CD4-positive, alpha-beta T cell treated with Interleukin-17A for 1 hour (primary cell): ENCODE data around the gene ARHGAP25.

ENCODE experiments used
- DNase-seq: peaks from one replicate; pipeline ENCODE4 v3.0.0-alpha.2; 2020

The ARHGAP25 gene, protein sequence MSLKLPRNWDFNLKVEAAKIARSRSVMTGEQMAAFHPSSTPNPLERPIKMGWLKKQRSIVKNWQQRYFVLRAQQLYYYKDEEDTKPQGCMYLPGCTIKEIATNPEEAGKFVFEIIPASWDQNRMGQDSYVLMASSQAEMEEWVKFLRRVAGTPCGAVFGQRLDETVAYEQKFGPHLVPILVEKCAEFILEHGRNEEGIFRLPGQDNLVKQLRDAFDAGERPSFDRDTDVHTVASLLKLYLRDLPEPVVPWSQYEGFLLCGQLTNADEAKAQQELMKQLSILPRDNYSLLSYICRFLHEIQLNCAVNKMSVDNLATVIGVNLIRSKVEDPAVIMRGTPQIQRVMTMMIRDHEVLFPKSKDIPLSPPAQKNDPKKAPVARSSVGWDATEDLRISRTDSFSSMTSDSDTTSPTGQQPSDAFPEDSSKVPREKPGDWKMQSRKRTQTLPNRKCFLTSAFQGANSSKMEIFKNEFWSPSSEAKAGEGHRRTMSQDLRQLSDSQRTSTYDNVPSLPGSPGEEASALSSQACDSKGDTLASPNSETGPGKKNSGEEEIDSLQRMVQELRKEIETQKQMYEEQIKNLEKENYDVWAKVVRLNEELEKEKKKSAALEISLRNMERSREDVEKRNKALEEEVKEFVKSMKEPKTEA

GRCh38 chr2:68734688-68735525, at the start of gene ARHGAP25:
Gene ARHGAP25, plus strand, starts transcription at chr2:68734811. Its CDS starts 389 bp downstream, at chr2:68735200.
- DNase-seq: peak; percentile 73

- no peak for DNase-seq
Observed at GRCh38 chr2:68686178-68686577, 48.4 kb upstream of the ARHGAP25 start.

- no peak for DNase-seq
Observed at GRCh38 chr2:68687018-68687417, 47.6 kb upstream of the ARHGAP25 start.

- no peak for DNase-seq
Observed at GRCh38 chr2:68689553-68690537, 44.8 kb upstream of the ARHGAP25 start.

GRCh38 chr2:68690851-68691250, 43.8 kb upstream of the ARHGAP25 start:
- no peak for DNase-seq

GRCh38 chr2:68692511-68692910, 42.1 kb upstream of the ARHGAP25 start:
- no peak for DNase-seq

DNA sequence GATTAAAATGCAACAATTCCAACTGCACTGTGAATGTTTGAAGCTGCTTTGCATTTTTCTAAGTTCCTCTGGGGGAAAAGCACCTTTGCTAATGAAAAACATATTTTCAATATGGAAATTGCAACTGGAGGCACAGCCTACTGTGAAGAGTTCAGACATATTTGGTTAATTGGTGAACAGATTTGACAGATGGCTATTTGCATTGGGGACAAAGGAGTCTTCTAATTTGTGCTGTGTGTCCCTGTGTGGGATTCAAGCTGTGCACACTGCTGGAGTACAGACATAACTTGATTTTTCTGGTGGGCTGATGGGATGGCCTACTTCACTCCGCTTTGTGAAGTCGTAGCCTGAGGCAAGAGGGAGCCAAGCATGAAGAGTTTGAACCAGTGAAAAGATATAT, 40.7 kb upstream of the ARHGAP25 start:
- DNase-seq: no peak

DNA sequence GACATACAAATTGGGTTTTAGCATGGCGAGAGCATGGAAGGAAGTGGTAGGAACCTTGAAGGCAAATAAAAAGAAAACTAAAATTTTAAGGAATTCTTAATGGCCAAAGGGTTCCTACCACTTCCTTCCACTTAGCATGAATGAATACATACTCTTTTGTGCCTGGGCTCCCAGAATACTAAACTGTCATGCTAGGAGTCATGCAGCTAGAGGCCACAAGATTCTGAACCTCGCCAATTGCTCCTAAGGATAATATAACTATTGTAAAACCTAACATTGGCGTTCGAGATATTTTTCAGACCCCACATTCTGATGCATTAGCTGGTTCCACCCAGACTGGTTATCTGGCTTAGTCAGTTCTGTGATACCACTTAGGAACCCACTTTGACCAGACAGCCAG, 38.6 kb upstream of the ARHGAP25 start:
- DNase-seq: no peak

DNA sequence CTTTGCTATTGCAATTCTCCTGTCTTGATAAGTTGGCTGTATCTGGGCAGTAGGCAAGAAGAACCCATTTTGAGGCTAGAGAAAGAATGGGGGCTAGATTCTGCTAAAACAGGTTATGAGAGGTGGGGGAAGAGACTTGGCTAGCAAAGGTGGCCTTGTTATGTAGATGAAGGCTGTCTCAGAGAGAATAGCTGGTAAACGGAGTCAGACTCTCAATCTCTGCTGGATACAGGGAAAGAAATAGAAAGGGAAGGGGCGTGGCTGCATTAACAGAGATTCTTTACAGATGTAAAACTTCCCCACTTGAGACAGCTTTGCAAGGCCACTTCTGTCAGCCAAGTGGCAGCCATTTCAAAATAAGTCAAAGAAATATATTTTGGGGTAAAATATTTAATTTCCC, 38.1 kb upstream of the ARHGAP25 start:
- DNase-seq: no peak

GRCh38 chr2:68698567-68699377, 35.8 kb upstream of the ARHGAP25 start:
- DNase-seq: no peak

- DNase-seq: no peak
Observed at GRCh38 chr2:68700560-68700959, 34.1 kb upstream of the ARHGAP25 start.

- no peak for DNase-seq
Observed at GRCh38 chr2:68706637-68707036, 28.0 kb upstream of the ARHGAP25 start.

GRCh38 chr2:68708629-68709028, 26.0 kb upstream of the ARHGAP25 start:
- no peak for DNase-seq

- peak; percentile 56 for DNase-seq
Observed at GRCh38 chr2:68709421-68709911, 25.1 kb upstream of the ARHGAP25 start.

GRCh38 chr2:68710336-68710735, 24.3 kb upstream of the ARHGAP25 start:
- DNase-seq: no peak

DNA sequence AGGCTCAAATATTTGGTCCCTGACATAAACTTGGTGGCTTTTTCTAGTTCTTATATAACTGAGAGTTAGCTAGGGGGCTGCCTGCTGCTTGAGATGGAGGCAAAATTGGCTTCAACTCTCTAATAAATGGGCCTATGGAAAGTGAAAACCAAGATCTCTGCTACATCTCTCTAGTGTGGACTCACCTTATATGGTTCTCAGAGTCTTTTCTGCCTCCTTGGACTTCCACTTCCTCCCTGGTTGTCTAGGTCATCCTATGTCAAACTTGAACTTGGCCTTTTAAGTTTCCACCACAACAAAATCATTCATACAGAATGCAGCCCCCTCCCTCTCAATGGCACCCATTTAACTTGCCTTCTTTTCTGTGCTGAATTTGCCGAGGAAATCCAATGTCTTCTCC, 23.9 kb upstream of the ARHGAP25 start:
- no peak for DNase-seq

- DNase-seq: peak; percentile 57
Observed at GRCh38 chr2:68714866-68715265, 19.7 kb upstream of the ARHGAP25 start.

- peak; percentile 67 for DNase-seq
Observed at GRCh38 chr2:68715353-68716041, 19.1 kb upstream of the ARHGAP25 start.

DNA sequence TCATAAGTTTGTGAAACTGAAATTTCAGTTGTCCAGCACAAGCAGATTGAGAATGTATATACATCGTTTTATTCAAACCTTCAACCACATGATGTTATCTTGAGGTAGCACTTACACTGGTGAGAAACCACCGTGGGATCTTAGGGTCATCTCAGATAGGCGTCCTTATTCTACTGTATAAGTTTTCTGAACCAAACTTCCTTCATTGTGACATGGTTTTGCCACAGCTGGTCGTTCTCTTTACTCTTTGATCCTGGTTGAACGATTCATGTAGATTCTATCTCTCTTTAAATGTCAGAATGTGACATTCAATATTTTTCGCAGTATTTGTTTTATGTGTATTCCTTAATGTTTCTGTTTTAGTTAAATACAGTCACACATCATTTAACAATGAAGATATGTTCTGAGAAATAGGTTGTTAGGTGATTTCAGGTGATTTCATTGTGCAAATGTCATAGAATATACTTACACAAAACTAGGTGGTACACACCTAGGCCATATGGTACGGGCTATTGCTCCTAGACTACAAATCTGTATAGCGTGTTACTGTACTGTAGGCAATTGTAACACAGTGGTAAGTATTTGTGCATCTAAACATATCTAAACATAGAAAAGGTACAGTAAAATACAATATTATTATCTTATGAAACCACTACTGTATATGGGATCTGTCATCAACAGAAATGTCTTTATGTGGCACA, 17.9 kb upstream of the ARHGAP25 start:
- DNase-seq: peak; percentile 39

GRCh38 chr2:68717305-68717661, 17.3 kb upstream of the ARHGAP25 start:
- peak; percentile 40 for DNase-seq
